Keratinocyte (primary cell): Measurements from ENCODE around the gene CD248. TPM values are rescaled to one million over a fixed set of nuclear protein-coding genes. Genes with fewer than 3 reads are reported as not detected.

Experiments used
- DNase-seq: peaks from one replicate; pipeline ENCODE4 v3.0.0-alpha.2; 2011; ENCODE audit warnings: low read depth, missing footprints, low spot score
- FAIRE-seq: peaks from 2 replicates; lab custom pipeline; 2011; peaks lifted over from hg19 to GRCh38; lab: Jason Lieb, UNC
- H2AFZ ChIP-seq: 2 replicates; pipeline ENCODE4 v1.6.0; 2012; ENCODE audit warnings: low read length, control low read depth, inconsistent platforms; ENCODE audit not compliant: control insufficient read depth
- H3K27ac ChIP-seq: 2 replicates; pipeline ENCODE4 v1.5.1; 2011; ENCODE audit warnings: low read length; ENCODE audit not compliant: control insufficient read depth, insufficient read depth
- H3K27me3 ChIP-seq: 3 replicates; pipeline ENCODE4 v1.6.0; 2011; ENCODE audit warnings: low read length; ENCODE audit not compliant: control insufficient read depth, insufficient read depth; ENCODE audit errors: extremely low read depth
- H3K36me3 ChIP-seq, 2 experiments: 2 replicates in 1 of 2; 3 replicates in 1 of 2; pipeline ENCODE4 v1.5.1; 2011; ENCODE audit warnings: low read length in 2 of 2, mild to moderate bottlenecking in 1 of 2; ENCODE audit not compliant: control insufficient read depth in 2 of 2, insufficient read depth in 2 of 2; ENCODE audit errors: extremely low read depth in 1 of 2
- H3K4me1 ChIP-seq: 3 replicates; pipeline ENCODE4 v1.5.1; 2011; ENCODE audit warnings: low read length; ENCODE audit not compliant: control insufficient read depth, insufficient read depth; ENCODE audit errors: extremely low read depth
- H3K4me2 ChIP-seq: 3 replicates; pipeline ENCODE4 v1.6.0; 2011; ENCODE audit warnings: low read depth, low read length; ENCODE audit not compliant: control insufficient read depth, insufficient read depth; ENCODE audit errors: extremely low read depth
- H3K4me3 ChIP-seq, 3 experiments: fragments of 200-600 bp in 1 of 3; sonication (generic) in 1 of 3; 2 replicates in 2 of 3; 3 replicates in 1 of 3; pipeline ENCODE4 v1.5.1; 2011 to 2016; ENCODE audit warnings: low read length in 3 of 3, mild to moderate bottlenecking in 3 of 3, control low read depth in 2 of 3, inconsistent platforms in 1 of 3, low read depth in 1 of 3, mixed read lengths in 1 of 3, mixed run types in 1 of 3, moderate library complexity in 1 of 3; ENCODE audit not compliant: control insufficient read depth in 2 of 3, insufficient read depth in 2 of 3; ENCODE audit errors: extremely low read depth in 1 of 3
- H3K79me2 ChIP-seq: 2 replicates; pipeline ENCODE4 v1.6.0; 2012; ENCODE audit warnings: low read length; ENCODE audit not compliant: control insufficient read depth, insufficient read depth
- H3K9ac ChIP-seq: 3 replicates; pipeline ENCODE4 v1.6.0; 2011; ENCODE audit warnings: low read length; ENCODE audit not compliant: control insufficient read depth, insufficient read depth; ENCODE audit errors: extremely low read depth
- H3K9me1 ChIP-seq: 3 replicates; pipeline ENCODE4 v1.6.0; 2011; ENCODE audit warnings: low read length; ENCODE audit not compliant: control insufficient read depth, insufficient read depth; ENCODE audit errors: extremely low read depth
- H3K9me3 ChIP-seq: 2 replicates; pipeline ENCODE4 v1.5.1; 2012; ENCODE audit warnings: low read depth, low read length; ENCODE audit not compliant: control insufficient read depth
- H4K20me1 ChIP-seq: 3 replicates; pipeline ENCODE4 v1.6.0; 2011; ENCODE audit warnings: low read length; ENCODE audit not compliant: control insufficient read depth, insufficient read depth; ENCODE audit errors: extremely low read depth
- CTCF ChIP-seq, 3 experiments: IDR thresholded peaks in 1 of 3; conservative IDR thresholded peaks in 1 of 3; optimal IDR thresholded peaks in 1 of 3; 2 replicates in 2 of 3; 3 replicates in 1 of 3; pipeline versions ENCODE3 to v1.5.1; 2011; ENCODE audit warnings: low read length in 3 of 3, mild to moderate bottlenecking in 3 of 3, moderate library complexity in 2 of 3, control low read depth in 1 of 3, inconsistent platforms in 1 of 3; ENCODE audit not compliant: insufficient read depth in 2 of 3; ENCODE audit errors: extremely low read depth in 1 of 3
- EZH2 ChIP-seq: IDR thresholded peaks from one replicate; pipeline ENCODE4 v1.6.1; 2012; ENCODE audit warnings: inconsistent platforms, mild to moderate bottlenecking, low read length, moderate library complexity
- dilution Hi-C: fragments of 300-500 bp; cut with MboI; formaldehyde crosslinking; loops from one replicate; pipeline ENCODE4 v1.7.0; 2020; ENCODE audit warnings: low sequenced_read_pairs; ENCODE audit not compliant: extremely low pct_ligation_motif_present
- polyA plus RNA-seq, 5 experiments: library from polyadenylated mRNA; depleted of rRNA in 3 of 5; stranded (reverse) in 3 of 5; stranded (forward) in 1 of 5; unstranded in 1 of 5; fragments of >200 nt; gene quantifications; 1 replicate in 1 of 5; 2 replicates in 3 of 5; 3 replicates in 1 of 5; pipeline versions ENCODE4 v1.2.1 to v1.2.3, GENCODE V29; 2011 to 2012; ENCODE audit warnings: missing spikeins in 2 of 5, low read depth in 1 of 5, low replicate concordance in 1 of 5

CD248 gene
- polyA plus RNA-seq, 1 donor (not counting 4 experiments of a cell fraction or from before 2014, with no cell fraction given), result 0.12 TPM

DNA sequence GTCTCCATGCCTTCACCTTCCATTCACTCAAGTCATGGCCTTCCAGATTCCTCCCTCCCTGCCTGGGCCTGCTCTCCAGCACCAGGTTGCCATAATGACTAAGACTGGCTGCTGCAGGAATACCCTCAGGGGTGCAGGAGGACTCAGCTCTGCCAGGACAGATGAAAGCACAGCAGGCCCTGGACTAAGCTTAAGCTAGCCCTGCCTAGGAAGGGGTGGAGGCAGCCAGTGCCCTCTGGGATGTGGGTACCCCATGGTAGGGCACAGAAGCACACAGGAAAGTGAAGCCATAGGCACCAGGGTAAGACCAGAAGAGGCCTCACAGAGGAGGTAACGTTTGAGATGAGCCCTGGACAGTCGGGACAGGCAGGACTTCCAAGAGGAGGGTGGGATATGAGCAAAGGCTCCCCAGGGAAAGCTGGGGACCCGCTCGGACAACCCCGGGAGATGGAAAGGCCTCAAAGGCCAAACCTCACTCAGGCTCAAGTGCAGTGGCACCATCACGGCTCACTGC is 22.4 kb upstream of the CD248 start:
- Histone ChIP-seq H3K36me3 (peaks cover 19 to 35% of the 10 kb centered on the region in 2 experiments), H3K27ac (peak overlapping the region; percentile 79)
- dilution Hi-C loops, result no loop called here

GRCh38 chr11:66338276-66339161 is 21.7 kb upstream of the CD248 start:
- peaks cover 51% of the 10 kb centered on the region for H3K4me1 ChIP-seq
- DNase-seq (no peak), FAIRE-seq (no peak)
- H3K9ac ChIP-seq, result peak overlapping the region; percentile 85
- peak overlapping the region; percentile 85 for H3K4me2 ChIP-seq
- H3K79me2 ChIP-seq, result peaks cover 30% of the 10 kb centered on the region
- no peak overlapping the region for H2AFZ ChIP-seq
- peaks cover 22 to 39% of the 10 kb centered on the region in 2 experiments for H3K36me3 ChIP-seq
- H3K4me3 ChIP-seq, result peak overlapping the region in 1 of 3 experiments; percentile 54
- peaks cover 6% of the 10 kb centered on the region for H3K9me1 ChIP-seq
- H3K27me3 ChIP-seq, result no peaks in the 10 kb centered on the region
- H3K9me3 ChIP-seq, result no peaks in the 10 kb centered on the region
- H3K27ac ChIP-seq, result peak overlapping the region; percentile 97
- dilution Hi-C loops, result no loop called here
- peaks cover under 1% of the 10 kb centered on the region for H4K20me1 ChIP-seq
- TF ChIP-seq CTCF (optimal IDR thresholded peaks at IDR 0.05 in 1 of 3, IDR thresholded peaks at IDR 0.05 in 1 of 3, conservative IDR thresholded peaks at IDR 0.05 in 1 of 3; ENCODE audit: extremely low read depth in 1 of 3, insufficient read depth in 2 of 3, low read length in 3 of 3) (peak in 1 of 3 experiments; percentile 16), EZH2 (no peak)

More for the DNA sequence above, 22.4 kb upstream of the CD248 start:
- H4K20me1 ChIP-seq, result no peaks in the 10 kb centered on the region
- H3K9ac ChIP-seq, result peak overlapping the region; percentile 51
- DNase-seq (peak; percentile 99), FAIRE-seq (peak; percentile 99)
- peaks cover 57% of the 10 kb centered on the region for H3K4me1 ChIP-seq
- H2AFZ ChIP-seq, result no peak overlapping the region
- H3K9me3 ChIP-seq, result no peaks in the 10 kb centered on the region
- H3K4me2 ChIP-seq, result peak overlapping the region; percentile 85
- peaks cover 36% of the 10 kb centered on the region for H3K79me2 ChIP-seq
- no peak for TF ChIP-seq EZH2
- no peak for TF ChIP-seq CTCF (optimal IDR thresholded peaks at IDR 0.05 in 1 of 3, IDR thresholded peaks at IDR 0.05 in 1 of 3, conservative IDR thresholded peaks at IDR 0.05 in 1 of 3; ENCODE audit: extremely low read depth in 1 of 3, insufficient read depth in 2 of 3, low read length in 3 of 3)
- peaks cover 6% of the 10 kb centered on the region for H3K9me1 ChIP-seq
- H3K4me3 ChIP-seq, result peak overlapping the region in 1 of 3 experiments; percentile 54
- no peaks in the 10 kb centered on the region for H3K27me3 ChIP-seq
